A673 (cell line): Measurements from ENCODE around the gene JAKMIP1.
A peak's percentile ranks its signal among the peaks of the same experiment; 100 is the strongest.

Experiments used
- CTCF ChIP-seq: fragments of 300-800, 200-600 bp; sonication (generic); conservative IDR thresholded peaks from 2 replicates; pipeline ENCODE4 v1.5.1; 2017; ENCODE audit warnings: low read depth, mild to moderate bottlenecking, antibody characterized with exemption, low read length, moderate library complexity, mixed read lengths
- EZH2 ChIP-seq: fragments of 200-600 bp; sonication (generic); IDR thresholded peaks from 2 replicates; pipeline ENCODE4 v1.6.1; 2017; ENCODE audit warnings: borderline replicate concordance, low read depth, mild to moderate bottlenecking, mixed read lengths, antibody characterized with exemption, low read length; ENCODE audit not compliant: poor library complexity, severe bottlenecking

- TF ChIP-seq CTCF (no peak), EZH2 (peak; percentile 45)
These were observed 877 bp downstream of the JAKMIP1 start for GRCh38 chr4:6199422-6199921.
